ENCODE results near the gene CRYGN. TPM values are rescaled to one million over a fixed set of nuclear protein-coding genes. Genes with fewer than 3 reads are reported as not detected.

Gene CRYGN
- total RNA-seq, 1 experiment from 2014 or later, result 0.17 TPM

GRCh38 chr7:151426904-151427704, 12.8 kb downstream of the CRYGN start:
- no peak for DNase-seq (ENCODE audit: low read depth)

- DNase-seq (ENCODE audit: low read depth), result peak; percentile 97
Measured at GRCh38 chr7:151426441-151426903, 13.5 kb downstream of the CRYGN start.

- DNase-seq (ENCODE audit: low read depth), result peak; percentile 59
Measured at GRCh38 chr7:151425670-151426440, 14.1 kb downstream of the CRYGN start.

GRCh38 chr7:151424799-151425198, 15.1 kb downstream of the CRYGN start:
- DNase-seq (ENCODE audit: low read depth), result no peak

- DNase-seq (ENCODE audit: low read depth), result no peak
Measured at GRCh38 chr7:151423936-151424335, 16.0 kb downstream of the CRYGN start.

GRCh38 chr7:151423226-151423625, 16.7 kb downstream of the CRYGN start:
- no peak for DNase-seq (ENCODE audit: low read depth)

- no peak for DNase-seq (ENCODE audit: low read depth)
Measured at GRCh38 chr7:151422212-151422611, 17.7 kb downstream of the CRYGN start.

- DNase-seq (ENCODE audit: low read depth), result no peak
Measured at GRCh38 chr7:151420144-151420543, 19.8 kb downstream of the CRYGN start.

GRCh38 chr7:151416941-151417315, 23.0 kb downstream of the CRYGN start:
- no peak for DNase-seq (ENCODE audit: low read depth)

GRCh38 chr7:151416112-151416940, 23.6 kb downstream of the CRYGN start:
- no peak for DNase-seq (ENCODE audit: low read depth)

- no peak for DNase-seq (ENCODE audit: low read depth)
Measured at GRCh38 chr7:151415375-151416105, 24.4 kb downstream of the CRYGN start.

GRCh38 chr7:151413241-151413640, 26.7 kb downstream of the CRYGN start:
- DNase-seq (ENCODE audit: low read depth), result no peak

- no peak for DNase-seq (ENCODE audit: low read depth)
Measured at GRCh38 chr7:151412318-151412717, 27.6 kb downstream of the CRYGN start.

- DNase-seq (ENCODE audit: low read depth), result no peak
Measured at GRCh38 chr7:151411551-151411950, 28.4 kb downstream of the CRYGN start.

GRCh38 chr7:151410405-151411390, 29.2 kb downstream of the CRYGN start:
- DNase-seq (ENCODE audit: low read depth), result no peak

- no peak for DNase-seq (ENCODE audit: low read depth)
Measured at GRCh38 chr7:151409667-151410404, 30.1 kb downstream of the CRYGN start, which contains the start of gene WDR86. Gene WDR86 (minus strand): TSS chr7:151410038. CDS start chr7:151409589, 449 bp downstream.

GRCh38 chr7:151408839-151409666, 30.9 kb downstream of the CRYGN start:
- DNase-seq (ENCODE audit: low read depth), result no peak

GRCh38 chr7:151408498-151408838, 31.5 kb downstream of the CRYGN start:
- no peak for DNase-seq (ENCODE audit: low read depth)
